MM.1S (cell line): ENCODE results near the gene TLCD3B.

Experiments used
- DNase-seq: peaks from one replicate; pipeline ENCODE4 v3.0.0-alpha.2; 2015
- H2AFZ ChIP-seq: fragments of 300-600 bp; sonication (generic); 2 replicates; pipeline ENCODE4 v1.6.0; 2016; ENCODE audit warnings: antibody characterized with exemption, low read length
- H3F3A ChIP-seq: fragments of 300-600 bp; sonication (generic); 2 replicates; pipeline ENCODE4 v1.6.1; 2016; ENCODE audit warnings: mild to moderate bottlenecking, antibody characterized with exemption, low read length, moderate library complexity, mixed read lengths; ENCODE audit not compliant: insufficient read depth
- H3K27ac ChIP-seq: fragments of 300-600 bp; sonication (generic); 2 replicates; pipeline ENCODE4 v1.5.1; 2016; ENCODE audit warnings: mild to moderate bottlenecking, low read length
- H3K27me3 ChIP-seq: fragments of 300-600 bp; sonication (generic); replicated peaks from 2 replicates; pipeline ENCODE4 v1.6.0; 2016; ENCODE audit warnings: low read length; ENCODE audit not compliant: insufficient read depth
- H3K36me3 ChIP-seq: fragments of 300-600 bp; sonication (generic); replicated peaks from 2 replicates; pipeline ENCODE4 v1.6.1; 2016; ENCODE audit warnings: mild to moderate bottlenecking, low read length, mixed read lengths; ENCODE audit not compliant: insufficient read depth
- H3K4me1 ChIP-seq: fragments of 300-600 bp; sonication (generic); 2 replicates; pipeline ENCODE4 v1.6.1; 2016; ENCODE audit warnings: low read length, mixed read lengths
- H3K4me2 ChIP-seq: fragments of 300-600 bp; sonication (generic); 2 replicates; pipeline ENCODE4 v1.6.0; 2016; ENCODE audit warnings: low read depth, low read length
- H3K4me3 ChIP-seq: fragments of 300-600 bp; sonication (generic); 2 replicates; pipeline ENCODE4 v1.5.1; 2016; ENCODE audit warnings: low read length, mixed read lengths
- H3K79me2 ChIP-seq: fragments of 300-600 bp; sonication (generic); 2 replicates; pipeline ENCODE4 v1.6.1; 2016; ENCODE audit warnings: mixed run types, low read length, mixed read lengths
- H3K9ac ChIP-seq: fragments of 300-600 bp; sonication (generic); 2 replicates; pipeline ENCODE4 v1.6.1; 2016; ENCODE audit warnings: low read length, mixed read lengths
- H3K9me2 ChIP-seq: fragments of 300-600 bp; sonication (generic); replicated peaks from 2 replicates; pipeline ENCODE4 v1.6.1; 2016; ENCODE audit warnings: mild to moderate bottlenecking, low read length, mixed read lengths; ENCODE audit not compliant: insufficient read depth
- H3K9me3 ChIP-seq: fragments of 300-600 bp; sonication (generic); replicated peaks from 2 replicates; pipeline ENCODE4 v1.6.1; 2016; ENCODE audit warnings: mild to moderate bottlenecking, low read length, mixed read lengths; ENCODE audit not compliant: insufficient read depth
- H4K20me1 ChIP-seq: fragments of 300-600 bp; sonication (generic); 2 replicates; pipeline ENCODE4 v1.6.1; 2016; ENCODE audit warnings: mild to moderate bottlenecking, low read length, moderate library complexity, mixed read lengths; ENCODE audit not compliant: insufficient read depth
- CTCF ChIP-seq: fragments of 300-600 bp; sonication (generic); IDR thresholded peaks from 2 replicates; pipeline ENCODE4 v1.5.1; 2016; ENCODE audit warnings: antibody characterized with exemption, low read length, mixed read lengths
- EZH2 ChIP-seq: fragments of 300-600 bp; sonication (generic); optimal IDR thresholded peaks from 2 replicates; pipeline ENCODE3; 2017; ENCODE audit warnings: low read depth, mild to moderate bottlenecking, antibody characterized with exemption, low read length, mixed read lengths
- EZH2phosphoT487 ChIP-seq: fragments of 300-600 bp; sonication (generic); IDR thresholded peaks from 2 replicates; pipeline ENCODE4 v1.6.1; 2018; ENCODE audit warnings: antibody characterized with exemption, low read length

Gene TLCD3B

GRCh38 chr16:30040221-30040620, 9.2 kb upstream of the TLCD3B start:
- Histone ChIP-seq H4K20me1 (no peaks in the 10 kb centered on the region), H2AFZ (no peak overlapping the region), H3K9me2 (no peaks in the 10 kb centered on the region), H3K36me3 (no peaks in the 10 kb centered on the region), H3K4me3 (no peak overlapping the region), H3F3A (no peaks in the 10 kb centered on the region), H3K79me2 (no peaks in the 10 kb centered on the region), H3K27me3 (no peaks in the 10 kb centered on the region), H3K9me3 (no peaks in the 10 kb centered on the region), H3K27ac (no peak overlapping the region), H3K4me1 (no peaks in the 10 kb centered on the region), H3K4me2 (no peak overlapping the region), H3K9ac (no peak overlapping the region)
- no peak for DNase-seq
- no peak for TF ChIP-seq CTCF

GRCh38 chr16:30033270-30033669, 2.2 kb upstream of the TLCD3B start:
- no peak overlapping the region for H3K4me3 ChIP-seq
- no peak for DNase-seq
- H3K27ac ChIP-seq: no peak overlapping the region
- no peaks in the 10 kb centered on the region for H3K9me3 ChIP-seq
- H2AFZ ChIP-seq: no peak overlapping the region
- H3K79me2 ChIP-seq: no peaks in the 10 kb centered on the region
- no peaks in the 10 kb centered on the region for H3K36me3 ChIP-seq
- no peak overlapping the region for H3K4me2 ChIP-seq
- H3F3A ChIP-seq: no peaks in the 10 kb centered on the region
- H3K4me1 ChIP-seq: no peaks in the 10 kb centered on the region
- no peaks in the 10 kb centered on the region for H4K20me1 ChIP-seq
- peaks cover 44% of the 10 kb centered on the region for H3K27me3 ChIP-seq
- no peak for TF ChIP-seq CTCF
- TF ChIP-seq EZH2phosphoT487: no peak
- TF ChIP-seq EZH2: no peak
- no peaks in the 10 kb centered on the region for H3K9me2 ChIP-seq
- H3K9ac ChIP-seq: no peak overlapping the region

- Histone ChIP-seq H3K27me3 (peaks cover 54% of the 10 kb centered on the region), H3K9ac (no peak overlapping the region), H3K36me3 (no peaks in the 10 kb centered on the region), H3K4me2 (no peak overlapping the region), H3K9me3 (no peaks in the 10 kb centered on the region), H3K79me2 (no peaks in the 10 kb centered on the region), H3K27ac (no peak overlapping the region), H3K9me2 (no peaks in the 10 kb centered on the region), H3F3A (no peaks in the 10 kb centered on the region), H4K20me1 (no peaks in the 10 kb centered on the region), H3K4me3 (no peak overlapping the region), H3K4me1 (no peaks in the 10 kb centered on the region), H2AFZ (no peak overlapping the region)
- DNase-seq: peak; percentile 69
- TF ChIP-seq EZH2phosphoT487 (no peak), CTCF (peak; percentile 87)
Observed at GRCh38 chr16:30032083-30032819, 1.2 kb upstream of the TLCD3B start.
